SH-SY5Y (cell line): Measurements from ENCODE around the gene DNAH17.

Experiments
- GATA2 ChIP-seq: IDR thresholded peaks from 2 replicates; pipeline ENCODE4 v1.6.1; 2011; ENCODE audit warnings: mild to moderate bottlenecking, low read depth, low read length
- GATA3 ChIP-seq: IDR thresholded peaks from 2 replicates; pipeline ENCODE4 v1.6.1; 2011; ENCODE audit warnings: low read depth, mild to moderate bottlenecking, low read length, moderate library complexity

DNA sequence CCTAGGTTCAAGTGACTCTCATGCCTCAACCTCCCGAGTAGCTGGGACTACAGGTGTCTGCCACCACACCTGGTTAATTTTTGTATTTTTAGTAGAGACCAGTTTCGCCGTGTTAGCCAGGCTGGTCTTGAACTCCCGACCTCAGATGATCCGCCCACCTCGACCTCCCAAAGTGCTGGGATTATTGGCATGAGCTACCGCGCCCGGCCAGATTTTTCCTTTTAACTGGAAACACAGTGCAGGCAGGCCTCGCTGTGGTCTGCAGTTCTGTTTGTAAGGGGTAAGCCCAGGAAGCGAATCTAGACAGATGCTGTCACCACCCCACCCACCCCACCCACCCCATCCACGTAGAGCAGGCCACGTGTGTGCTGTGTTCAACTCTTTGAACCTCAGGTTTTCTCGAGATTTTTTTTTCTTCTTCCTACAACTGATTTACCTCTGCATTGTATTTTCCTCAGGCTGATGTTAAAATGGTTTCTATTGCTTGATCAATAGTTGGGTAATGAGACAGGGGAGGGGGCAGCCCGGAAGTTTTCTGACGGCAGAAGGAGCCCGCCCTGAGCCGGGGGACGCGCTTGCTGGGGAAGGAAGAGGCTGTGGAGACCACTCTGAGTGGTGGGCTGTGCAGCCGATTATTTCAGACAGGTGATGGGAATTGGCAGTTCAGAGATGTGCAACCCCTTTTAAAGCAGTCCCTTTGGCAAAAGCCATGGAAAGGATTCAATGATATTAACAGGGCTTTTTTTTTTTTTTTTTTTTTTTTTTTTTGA, 72.9 kb downstream of the DNAH17 start:
- TF ChIP-seq GATA3 (no peak), GATA2 (no peak)
